Measurements from ENCODE around the gene CEP120.

Gene CEP120

GRCh38 chr5:123359454-123360200 is 63.6 kb downstream of the CEP120 start:
- no peak for TF ChIP-seq FOXA1 (IDR thresholded peaks at IDR 0.05)
- no peak for TF ChIP-seq NFRKB (IDR thresholded peaks at IDR 0.05)
- TF ChIP-seq, protein P1, sequence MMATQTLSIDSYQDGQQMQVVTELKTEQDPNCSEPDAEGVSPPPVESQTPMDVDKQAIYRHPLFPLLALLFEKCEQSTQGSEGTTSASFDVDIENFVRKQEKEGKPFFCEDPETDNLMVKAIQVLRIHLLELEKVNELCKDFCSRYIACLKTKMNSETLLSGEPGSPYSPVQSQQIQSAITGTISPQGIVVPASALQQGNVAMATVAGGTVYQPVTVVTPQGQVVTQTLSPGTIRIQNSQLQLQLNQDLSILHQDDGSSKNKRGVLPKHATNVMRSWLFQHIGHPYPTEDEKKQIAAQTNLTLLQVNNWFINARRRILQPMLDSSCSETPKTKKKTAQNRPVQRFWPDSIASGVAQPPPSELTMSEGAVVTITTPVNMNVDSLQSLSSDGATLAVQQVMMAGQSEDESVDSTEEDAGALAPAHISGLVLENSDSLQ (IDR thresholded peaks at IDR 0.05), result no peak
- no peak for TF ChIP-seq ELF4 (IDR thresholded peaks at IDR 0.05)
- TF ChIP-seq TARDBP (IDR thresholded peaks at IDR 0.05), result no peak
- TF ChIP-seq CTBP1 (IDR thresholded peaks at IDR 0.05; ENCODE audit: borderline replicate concordance), result no peak
- no peak for TF ChIP-seq LEF1 (IDR thresholded peaks at IDR 0.05; ENCODE audit: borderline replicate concordance)
- TF ChIP-seq SUZ12 (IDR thresholded peaks at IDR 0.05), result no peak
- no peak for TF ChIP-seq ARNT (IDR thresholded peaks at IDR 0.05)
- no peak for TF ChIP-seq ZNF384 (IDR thresholded peaks at IDR 0.05)
- TF ChIP-seq BHLHE40 (IDR thresholded peaks at IDR 0.05; ENCODE audit: borderline replicate concordance), result no peak
- TF ChIP-seq SP1 (IDR thresholded peaks at IDR 0.05), result no peak
- TF ChIP-seq FOXM1 (IDR thresholded peaks at IDR 0.05; ENCODE audit: borderline replicate concordance), result no peak
- TF ChIP-seq HDGF (IDR thresholded peaks at IDR 0.05; ENCODE audit: borderline replicate concordance), result no peak
- no peak for TF ChIP-seq L3MBTL2 (conservative IDR thresholded peaks at IDR 0.05)
- TF ChIP-seq FOXK2 (IDR thresholded peaks at IDR 0.05), result no peak
- no peak for DNase-seq (ENCODE audit: extremely low spot score)
- POLR2A ChIA-PET, result no interaction called here
- CTCF ChIA-PET, result no interaction called here

GRCh38 chr5:123358751-123359150 is 64.5 kb downstream of the CEP120 start:
- CTCF ChIA-PET, result no interaction called here
- TF ChIP-seq HDGF (IDR thresholded peaks at IDR 0.05; ENCODE audit: borderline replicate concordance) (no peak), ELF4 (IDR thresholded peaks at IDR 0.05) (no peak), CTBP1 (IDR thresholded peaks at IDR 0.05; ENCODE audit: borderline replicate concordance) (no peak), TARDBP (IDR thresholded peaks at IDR 0.05) (no peak), FOXA1 (IDR thresholded peaks at IDR 0.05) (no peak), FOXM1 (IDR thresholded peaks at IDR 0.05; ENCODE audit: borderline replicate concordance) (no peak), ARNT (IDR thresholded peaks at IDR 0.05) (no peak), NFRKB (IDR thresholded peaks at IDR 0.05) (no peak), FOXK2 (IDR thresholded peaks at IDR 0.05) (no peak), LEF1 (IDR thresholded peaks at IDR 0.05; ENCODE audit: borderline replicate concordance) (no peak), SP1 (IDR thresholded peaks at IDR 0.05) (no peak)
- TF ChIP-seq, protein P1 (IDR thresholded peaks at IDR 0.05), result no peak
- POLR2A ChIA-PET, result no interaction called here
- no peak for DNase-seq (ENCODE audit: extremely low spot score)

DNA sequence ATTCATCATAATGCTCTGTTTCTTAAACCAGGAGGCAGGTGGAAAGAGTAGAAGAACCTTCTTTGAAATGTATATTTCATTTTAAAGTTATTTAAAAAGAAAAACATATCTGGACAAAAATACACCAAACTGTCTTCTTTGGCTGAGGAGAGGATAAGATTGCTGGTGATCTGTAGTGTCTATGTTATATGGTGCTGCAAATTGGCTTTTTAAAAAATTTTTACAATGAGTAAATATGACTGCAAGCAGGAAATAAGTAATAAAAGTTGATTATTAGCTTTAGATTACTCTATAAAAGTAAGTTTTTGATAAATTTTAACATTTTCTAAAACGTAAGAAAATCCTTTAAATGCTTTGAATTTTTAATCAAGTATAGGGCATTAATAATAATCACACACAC is 64.9 kb downstream of the CEP120 start:
- ChIA-PET CTCF (no interaction called here), POLR2A (no interaction called here)
- TF ChIP-seq LEF1 (IDR thresholded peaks at IDR 0.05; ENCODE audit: borderline replicate concordance) (no peak), HDGF (IDR thresholded peaks at IDR 0.05; ENCODE audit: borderline replicate concordance) (no peak), ZNF384 (IDR thresholded peaks at IDR 0.05) (no peak), BHLHE40 (IDR thresholded peaks at IDR 0.05; ENCODE audit: borderline replicate concordance) (no peak), FOXM1 (IDR thresholded peaks at IDR 0.05; ENCODE audit: borderline replicate concordance) (no peak)
- DNase-seq (ENCODE audit: extremely low spot score), result no peak

DNA sequence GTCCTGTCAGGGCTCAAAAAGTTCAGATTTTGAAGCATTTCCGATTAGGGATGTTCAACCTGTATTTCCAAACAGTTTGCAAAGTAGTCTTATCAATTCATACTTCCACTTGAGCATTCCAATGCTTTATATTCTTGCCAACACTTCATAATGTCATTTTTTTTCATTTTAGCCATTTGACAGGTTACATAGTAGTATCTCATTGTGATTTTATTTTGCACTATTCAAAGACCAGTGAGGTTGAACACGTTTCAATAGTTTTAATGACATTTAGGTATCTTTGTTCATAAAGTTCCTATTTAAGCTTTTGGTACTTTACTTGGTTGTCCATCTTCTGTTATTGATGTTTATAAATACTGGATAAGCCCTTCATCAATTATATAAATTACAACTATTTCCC is 71.4 kb downstream of the CEP120 start:
- ChIA-PET CTCF (interaction anchor here (0.7 kb wide), 1 partner anchor 346 kb away, joined by 3 read pairs; no protein-coding TSS in a partner anchor), POLR2A (no interaction called here)
- TF ChIP-seq CTBP1 (IDR thresholded peaks at IDR 0.05; ENCODE audit: borderline replicate concordance) (no peak), L3MBTL2 (conservative IDR thresholded peaks at IDR 0.05) (no peak), FOXA1 (IDR thresholded peaks at IDR 0.05) (no peak)
- no peak for DNase-seq (ENCODE audit: extremely low spot score)

DNA sequence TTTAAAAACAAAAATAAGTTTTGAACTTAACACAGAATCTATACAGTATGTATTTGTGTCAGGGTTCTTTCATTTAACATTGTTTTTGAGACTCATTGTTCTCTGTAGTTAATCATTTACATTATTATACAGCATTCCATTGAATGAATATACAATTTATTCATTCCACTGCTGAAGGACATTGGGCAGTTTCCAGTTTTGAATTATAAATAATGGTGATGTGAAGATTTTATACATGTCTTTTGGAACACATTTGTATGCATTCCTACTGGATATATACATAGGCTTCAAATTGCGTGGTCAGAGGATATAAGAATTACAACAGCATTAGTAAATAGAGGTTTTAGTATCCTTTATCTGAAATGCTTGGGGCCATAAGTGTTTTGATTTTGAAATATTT is 72.0 kb downstream of the CEP120 start:
- ChIA-PET CTCF (no interaction called here), POLR2A (no interaction called here)
- DNase-seq (ENCODE audit: extremely low spot score), result no peak
- TF ChIP-seq, protein P1 (IDR thresholded peaks at IDR 0.05), result no peak
- TF ChIP-seq FOXK2 (IDR thresholded peaks at IDR 0.05), result no peak
- TF ChIP-seq LEF1 (IDR thresholded peaks at IDR 0.05; ENCODE audit: borderline replicate concordance), result no peak
- no peak for TF ChIP-seq L3MBTL2 (conservative IDR thresholded peaks at IDR 0.05)
- TF ChIP-seq ELF4 (IDR thresholded peaks at IDR 0.05), result no peak

GRCh38 chr5:123350742-123351141 is 72.5 kb downstream of the CEP120 start:
- ChIA-PET CTCF (no interaction called here), POLR2A (no interaction called here)
- DNase-seq (ENCODE audit: extremely low spot score), result no peak
- TF ChIP-seq ZNF384 (IDR thresholded peaks at IDR 0.05) (no peak), ELF4 (IDR thresholded peaks at IDR 0.05) (no peak), FOXK2 (IDR thresholded peaks at IDR 0.05) (no peak), L3MBTL2 (conservative IDR thresholded peaks at IDR 0.05) (no peak), HDGF (IDR thresholded peaks at IDR 0.05; ENCODE audit: borderline replicate concordance) (no peak), BHLHE40 (IDR thresholded peaks at IDR 0.05; ENCODE audit: borderline replicate concordance) (no peak), FOXM1 (IDR thresholded peaks at IDR 0.05; ENCODE audit: borderline replicate concordance) (no peak), ARNT (IDR thresholded peaks at IDR 0.05) (no peak), NFRKB (IDR thresholded peaks at IDR 0.05) (no peak), LEF1 (IDR thresholded peaks at IDR 0.05; ENCODE audit: borderline replicate concordance) (no peak), SUZ12 (IDR thresholded peaks at IDR 0.05) (no peak), SP1 (IDR thresholded peaks at IDR 0.05) (no peak), FOXA1 (IDR thresholded peaks at IDR 0.05) (no peak), TARDBP (IDR thresholded peaks at IDR 0.05) (no peak), CTBP1 (IDR thresholded peaks at IDR 0.05; ENCODE audit: borderline replicate concordance) (no peak)
- TF ChIP-seq, protein P1 (IDR thresholded peaks at IDR 0.05), result no peak

Measured in HEK293T (cell line).